ENCODE results near the gene FBN2.

FBN2 gene

GRCh38 chr5:128340648-128341047 is 197.4 kb downstream of the FBN2 start:
- Histone ChIP-seq H3K79me2 (ENCODE audit: insufficient read depth, low read length) (no peaks in the 10 kb centered on the region), H3K27ac (ENCODE audit: low read length) (no peak overlapping the region), H3K9ac (ENCODE audit: low read depth, low read length) (no peak overlapping the region), H3K4me3 (ENCODE audit: low read depth in 1 of 2, low read length in 2 of 2) (no peak overlapping the region), H3K9me3 (ENCODE audit: insufficient read depth, low read length, severe bottlenecking) (no peaks in the 10 kb centered on the region), H3K27me3 (ENCODE audit: insufficient read depth, low read length, poor library complexity) (no peaks in the 10 kb centered on the region), H3K4me1 (ENCODE audit: insufficient read depth, low read length) (no peaks in the 10 kb centered on the region), H2AFZ (ENCODE audit: low read depth, low read length) (no peak overlapping the region), H3K4me2 (ENCODE audit: insufficient read depth, low read length) (no peak overlapping the region), H4K20me1 (ENCODE audit: insufficient read depth, low read length) (no peaks in the 10 kb centered on the region), H3K36me3 (ENCODE audit: insufficient read depth, low read length) (no peaks in the 10 kb centered on the region)
- TF ChIP-seq, protein P1, sequence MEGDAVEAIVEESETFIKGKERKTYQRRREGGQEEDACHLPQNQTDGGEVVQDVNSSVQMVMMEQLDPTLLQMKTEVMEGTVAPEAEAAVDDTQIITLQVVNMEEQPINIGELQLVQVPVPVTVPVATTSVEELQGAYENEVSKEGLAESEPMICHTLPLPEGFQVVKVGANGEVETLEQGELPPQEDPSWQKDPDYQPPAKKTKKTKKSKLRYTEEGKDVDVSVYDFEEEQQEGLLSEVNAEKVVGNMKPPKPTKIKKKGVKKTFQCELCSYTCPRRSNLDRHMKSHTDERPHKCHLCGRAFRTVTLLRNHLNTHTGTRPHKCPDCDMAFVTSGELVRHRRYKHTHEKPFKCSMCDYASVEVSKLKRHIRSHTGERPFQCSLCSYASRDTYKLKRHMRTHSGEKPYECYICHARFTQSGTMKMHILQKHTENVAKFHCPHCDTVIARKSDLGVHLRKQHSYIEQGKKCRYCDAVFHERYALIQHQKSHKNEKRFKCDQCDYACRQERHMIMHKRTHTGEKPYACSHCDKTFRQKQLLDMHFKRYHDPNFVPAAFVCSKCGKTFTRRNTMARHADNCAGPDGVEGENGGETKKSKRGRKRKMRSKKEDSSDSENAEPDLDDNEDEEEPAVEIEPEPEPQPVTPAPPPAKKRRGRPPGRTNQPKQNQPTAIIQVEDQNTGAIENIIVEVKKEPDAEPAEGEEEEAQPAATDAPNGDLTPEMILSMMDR (IDR thresholded peaks at IDR 0.05; ENCODE audit: borderline replicate concordance, extremely low read depth, low read length, poor library complexity, severe bottlenecking): no peak
- TF ChIP-seq EZH2 (IDR thresholded peaks at IDR 0.05; ENCODE audit: borderline replicate concordance, low read depth, low read length, severe bottlenecking): no peak
- DNase-seq: no peak
- no peak for ATAC-seq (ENCODE audit: insufficient read depth, low read depth)

- H3K9me3 ChIP-seq (ENCODE audit: insufficient read depth, low read length, severe bottlenecking): no peaks in the 10 kb centered on the region
- H3K4me2 ChIP-seq (ENCODE audit: insufficient read depth, low read length): no peak overlapping the region
- H3K27me3 ChIP-seq (ENCODE audit: insufficient read depth, low read length, poor library complexity): no peaks in the 10 kb centered on the region
- H2AFZ ChIP-seq (ENCODE audit: low read depth, low read length): no peak overlapping the region
- H3K4me3 ChIP-seq (ENCODE audit: low read depth in 1 of 2, low read length in 2 of 2): no peak overlapping the region
- H4K20me1 ChIP-seq (ENCODE audit: insufficient read depth, low read length): no peaks in the 10 kb centered on the region
- no peak for DNase-seq
- no peak for ATAC-seq (ENCODE audit: insufficient read depth, low read depth)
- no peak overlapping the region for H3K27ac ChIP-seq (ENCODE audit: low read length)
- no peaks in the 10 kb centered on the region for H3K79me2 ChIP-seq (ENCODE audit: insufficient read depth, low read length)
- no peaks in the 10 kb centered on the region for H3K4me1 ChIP-seq (ENCODE audit: insufficient read depth, low read length)
- no peaks in the 10 kb centered on the region for H3K36me3 ChIP-seq (ENCODE audit: insufficient read depth, low read length)
- H3K9ac ChIP-seq (ENCODE audit: low read depth, low read length): no peak overlapping the region
- TF ChIP-seq EZH2 (IDR thresholded peaks at IDR 0.05; ENCODE audit: borderline replicate concordance, low read depth, low read length, severe bottlenecking): no peak
- TF ChIP-seq, protein P1 (IDR thresholded peaks at IDR 0.05; ENCODE audit: borderline replicate concordance, extremely low read depth, low read length, poor library complexity, severe bottlenecking): no peak
These were observed 198.5 kb downstream of the FBN2 start for GRCh38 chr5:128339585-128339984.

GRCh38 chr5:128338649-128339048 is 199.4 kb downstream of the FBN2 start:
- no peak overlapping the region for H3K4me3 ChIP-seq (ENCODE audit: low read depth in 1 of 2, low read length in 2 of 2)
- H3K4me2 ChIP-seq (ENCODE audit: insufficient read depth, low read length): no peak overlapping the region
- H3K79me2 ChIP-seq (ENCODE audit: insufficient read depth, low read length): no peaks in the 10 kb centered on the region
- ATAC-seq (ENCODE audit: insufficient read depth, low read depth) (no peak), DNase-seq (no peak)
- H3K36me3 ChIP-seq (ENCODE audit: insufficient read depth, low read length): no peaks in the 10 kb centered on the region
- TF ChIP-seq, protein P1 (IDR thresholded peaks at IDR 0.05; ENCODE audit: borderline replicate concordance, extremely low read depth, low read length, poor library complexity, severe bottlenecking): no peak
- TF ChIP-seq EZH2 (IDR thresholded peaks at IDR 0.05; ENCODE audit: borderline replicate concordance, low read depth, low read length, severe bottlenecking): no peak
- no peaks in the 10 kb centered on the region for H4K20me1 ChIP-seq (ENCODE audit: insufficient read depth, low read length)
- no peaks in the 10 kb centered on the region for H3K4me1 ChIP-seq (ENCODE audit: insufficient read depth, low read length)
- no peak overlapping the region for H3K27ac ChIP-seq (ENCODE audit: low read length)
- H3K27me3 ChIP-seq (ENCODE audit: insufficient read depth, low read length, poor library complexity): no peaks in the 10 kb centered on the region
- no peak overlapping the region for H2AFZ ChIP-seq (ENCODE audit: low read depth, low read length)
- H3K9me3 ChIP-seq (ENCODE audit: insufficient read depth, low read length, severe bottlenecking): no peaks in the 10 kb centered on the region
- no peak overlapping the region for H3K9ac ChIP-seq (ENCODE audit: low read depth, low read length)

DNA sequence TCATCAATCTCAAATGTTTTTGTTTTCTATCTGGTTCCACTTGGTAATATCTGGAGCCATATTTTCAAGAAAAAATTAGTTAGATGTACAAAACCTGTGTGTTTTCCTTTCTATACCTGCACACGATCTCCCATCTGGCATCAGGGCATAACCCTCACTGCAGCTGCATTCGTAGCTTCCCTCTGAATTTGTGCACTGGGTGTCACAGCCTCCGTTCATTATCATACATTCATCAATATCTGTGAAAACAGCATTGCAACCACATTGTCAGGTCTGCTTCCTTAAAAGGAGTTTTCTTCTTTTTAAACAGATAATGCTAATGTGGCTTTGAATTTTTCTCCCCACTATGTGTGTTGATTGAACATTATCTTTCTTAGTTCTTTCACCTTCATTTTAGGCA is 202.7 kb downstream of the FBN2 start:
- Histone ChIP-seq H3K4me2 (ENCODE audit: insufficient read depth, low read length) (no peak overlapping the region), H3K4me3 (ENCODE audit: low read depth in 1 of 2, low read length in 2 of 2) (no peak overlapping the region), H3K79me2 (ENCODE audit: insufficient read depth, low read length) (no peaks in the 10 kb centered on the region), H3K27me3 (ENCODE audit: insufficient read depth, low read length, poor library complexity) (no peaks in the 10 kb centered on the region), H3K36me3 (ENCODE audit: insufficient read depth, low read length) (no peaks in the 10 kb centered on the region), H2AFZ (ENCODE audit: low read depth, low read length) (no peak overlapping the region), H3K9ac (ENCODE audit: low read depth, low read length) (no peak overlapping the region), H3K27ac (ENCODE audit: low read length) (no peak overlapping the region), H3K9me3 (ENCODE audit: insufficient read depth, low read length, severe bottlenecking) (no peaks in the 10 kb centered on the region), H4K20me1 (ENCODE audit: insufficient read depth, low read length) (no peaks in the 10 kb centered on the region), H3K4me1 (ENCODE audit: insufficient read depth, low read length) (no peaks in the 10 kb centered on the region)
- DNase-seq (no peak), ATAC-seq (ENCODE audit: insufficient read depth, low read depth) (no peak)
- no peak for TF ChIP-seq EZH2 (IDR thresholded peaks at IDR 0.05; ENCODE audit: borderline replicate concordance, low read depth, low read length, severe bottlenecking)
- TF ChIP-seq, protein P1 (IDR thresholded peaks at IDR 0.05; ENCODE audit: borderline replicate concordance, extremely low read depth, low read length, poor library complexity, severe bottlenecking): no peak

All from DND-41 (cell line).